HG03558 (cell line): ENCODE results near the gene ISG15.
"Not testable (repeated sequence)": the region's sequence is repeated elsewhere in the genome, so short reads cannot be mapped to it uniquely, and the experiment has no call there.

Source experiments
- ATAC-seq: cut with Tn5 transposase; IDR thresholded peaks from one replicate; pipeline ENCODE4 v1.9.1; 2021; ENCODE audit warnings: moderate number of reproducible peaks; ENCODE audit not compliant: unreplicated experiment; ENCODE audit errors: extremely low read depth

The ISG15 gene

DNA sequence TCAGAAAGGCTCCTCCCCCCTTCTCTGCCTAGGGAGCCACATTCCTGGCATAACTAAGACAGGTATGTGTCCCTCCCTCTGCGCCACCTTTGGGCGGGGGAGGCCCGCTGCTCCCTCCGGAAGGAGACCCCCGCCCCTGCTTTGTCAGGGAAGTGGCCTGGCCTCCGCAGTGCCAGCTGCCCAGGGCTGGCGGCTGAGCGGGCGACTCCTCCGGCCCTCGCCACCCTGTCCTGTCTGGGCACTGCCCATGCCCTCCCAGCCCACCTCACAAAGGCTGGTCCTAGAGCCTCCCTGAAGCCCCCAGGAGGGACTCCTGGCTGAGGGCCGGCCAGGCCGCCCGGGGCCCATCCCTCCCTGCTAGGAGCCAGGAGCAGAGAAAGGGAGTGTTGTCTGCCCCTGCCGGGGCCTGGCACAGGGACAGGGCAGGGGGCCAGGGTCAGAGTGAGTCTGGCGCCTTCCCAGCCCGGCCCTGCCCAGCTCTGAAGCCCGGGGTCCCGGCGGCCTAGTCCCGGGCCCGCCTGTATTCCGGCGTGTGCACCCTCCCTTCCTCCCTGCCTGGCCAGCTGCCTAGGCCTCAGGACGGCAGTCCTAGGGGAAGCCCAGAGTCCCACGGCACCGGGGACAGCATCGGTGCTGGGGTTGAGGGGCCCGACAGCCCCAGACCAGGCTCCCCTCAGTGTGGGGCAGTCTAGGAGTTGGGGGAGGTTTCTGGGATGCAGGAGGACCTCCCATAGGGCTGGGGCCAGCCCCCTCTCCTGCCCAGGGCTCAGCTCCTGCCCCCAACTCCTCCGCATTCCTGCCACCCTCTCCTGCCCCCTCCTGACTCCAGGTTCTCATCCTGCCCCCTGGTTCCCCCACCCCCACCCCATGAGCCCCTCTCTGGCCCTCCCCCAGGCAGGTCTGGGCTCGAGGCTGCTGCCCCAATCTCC lies 11.7 kb downstream of the ISG15 start:
- no peak for ATAC-seq

DNA sequence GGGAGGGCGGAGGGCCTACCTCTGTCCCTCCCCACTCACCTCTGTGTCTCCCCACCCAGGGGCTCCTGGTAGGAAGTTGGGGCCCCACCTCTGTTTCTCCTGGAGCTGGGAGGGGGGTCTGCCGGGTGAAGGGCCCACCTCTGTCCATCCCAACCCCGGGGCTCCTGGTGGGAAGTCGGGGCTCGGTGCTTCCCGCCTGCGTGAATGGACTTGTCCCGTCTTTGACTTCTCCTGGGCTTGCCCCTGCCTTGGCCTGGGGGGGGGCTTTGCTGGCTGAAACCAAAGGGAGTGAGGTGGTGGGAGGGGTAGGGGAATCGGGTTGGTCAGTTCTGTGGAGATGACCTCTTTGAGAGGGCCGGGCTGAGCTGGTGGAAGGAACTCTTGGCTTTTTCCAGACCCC lies 12.4 kb downstream of the ISG15 start:
- ATAC-seq = no peak

DNA sequence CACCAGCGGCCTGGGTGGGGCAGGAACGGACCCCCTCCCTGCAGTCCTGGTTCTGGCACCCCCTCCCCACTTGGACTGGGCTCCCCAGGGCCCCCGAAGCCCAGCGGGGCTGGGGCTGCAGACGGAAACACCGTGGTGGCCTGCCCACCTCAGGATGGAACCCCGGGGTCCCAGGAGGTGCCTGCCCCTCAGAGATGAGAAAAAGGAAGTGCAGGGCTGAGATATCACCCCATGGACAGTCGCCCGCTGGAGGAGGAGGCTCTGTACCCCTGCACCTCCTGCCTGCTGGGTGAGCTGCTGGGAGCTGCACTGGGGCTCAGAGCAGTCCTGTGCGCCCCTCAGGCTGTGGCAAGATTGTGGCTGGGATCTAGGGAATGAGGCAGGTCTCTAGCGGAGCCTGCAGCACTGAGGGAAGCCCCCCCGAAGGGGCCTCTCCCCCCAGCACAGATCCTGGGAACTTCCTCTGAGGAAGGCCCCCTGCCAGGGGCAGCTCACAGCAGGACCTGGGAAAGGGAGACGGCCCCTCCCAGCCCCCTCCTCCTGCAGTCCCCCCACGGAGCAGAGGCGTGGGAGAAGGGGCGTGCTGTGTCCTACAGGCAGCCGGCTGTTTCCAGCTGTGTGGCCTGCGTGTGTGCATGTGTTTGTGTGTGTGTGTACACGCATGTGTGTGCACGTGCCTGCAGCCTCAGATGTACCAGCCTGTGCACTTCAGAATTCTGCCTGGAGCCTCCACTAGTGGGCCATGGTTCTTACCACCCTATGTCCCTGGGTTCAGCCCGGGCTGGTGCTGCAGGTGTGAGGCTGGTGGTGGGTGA lies 13.5 kb downstream of the ISG15 start:
- ATAC-seq = no peak

- ATAC-seq = no peak
Observed at GRCh38 chr1:1027791-1028190, 14.5 kb downstream of the ISG15 start.

- ATAC-seq = not testable (repeated sequence)
Observed at GRCh38 chr1:1030867-1031658, 17.8 kb downstream of the ISG15 start.

DNA sequence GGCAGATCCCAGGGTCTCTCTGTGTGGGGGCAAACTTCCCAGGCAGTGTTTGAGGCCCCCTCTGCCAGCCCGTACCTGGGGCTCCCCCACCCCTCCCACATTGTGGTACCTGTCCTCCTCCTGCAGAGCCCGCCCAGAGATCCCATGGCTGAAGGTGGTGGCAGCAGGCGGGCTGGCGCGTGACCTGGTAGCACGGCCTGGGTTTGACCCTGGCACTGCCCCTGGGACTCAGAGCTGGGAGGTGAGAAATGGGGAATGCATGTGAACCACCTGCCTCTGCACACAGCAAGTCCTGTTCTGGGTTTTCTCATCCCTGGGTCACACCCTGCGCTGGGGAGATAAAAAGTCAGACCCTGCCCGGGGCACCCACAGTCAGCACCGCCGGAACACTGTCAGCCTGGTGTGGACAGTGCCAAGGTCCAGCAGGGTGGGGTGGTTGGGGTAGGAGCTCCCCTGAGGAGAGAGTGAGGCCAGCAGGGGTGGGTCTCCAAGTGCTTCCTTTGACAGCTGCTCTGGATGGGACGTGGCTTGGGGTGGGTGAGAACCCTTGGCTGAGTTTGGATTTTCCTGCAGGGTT lies 18.4 kb downstream of the ISG15 start:
- ATAC-seq = no peak

GRCh38 chr1:1032424-1032823 lies 19.1 kb downstream of the ISG15 start:
- ATAC-seq = no peak

DNA sequence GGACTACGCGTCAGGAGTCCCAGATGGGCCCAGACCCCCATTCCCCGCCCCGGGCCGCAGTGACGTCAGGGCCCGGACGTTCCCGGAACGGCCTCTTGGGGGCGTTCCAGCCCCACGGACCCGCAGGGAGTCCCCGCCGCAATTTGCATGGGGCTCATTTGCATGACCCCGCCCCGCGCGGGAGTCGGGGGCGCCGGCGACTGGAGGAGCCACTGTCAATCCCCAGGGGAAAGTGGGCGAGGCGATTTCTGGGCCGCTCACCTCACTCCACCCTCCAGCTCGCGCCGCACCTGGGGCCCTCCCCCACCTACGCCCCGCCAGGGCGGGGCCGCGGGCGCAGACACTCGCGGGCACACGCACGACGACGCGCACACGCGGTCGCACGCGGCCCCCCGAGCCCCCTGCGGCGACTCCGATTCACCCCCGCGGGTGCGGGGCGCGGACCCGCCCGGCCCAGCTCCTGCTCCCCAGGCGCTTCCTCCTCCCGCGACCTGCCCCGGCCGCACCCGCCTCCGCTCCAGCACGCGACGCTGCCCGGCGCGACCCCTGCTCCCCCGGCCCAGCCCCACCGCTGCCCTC lies 19.8 kb downstream of the ISG15 start:
- ATAC-seq = peak; percentile 65

DNA sequence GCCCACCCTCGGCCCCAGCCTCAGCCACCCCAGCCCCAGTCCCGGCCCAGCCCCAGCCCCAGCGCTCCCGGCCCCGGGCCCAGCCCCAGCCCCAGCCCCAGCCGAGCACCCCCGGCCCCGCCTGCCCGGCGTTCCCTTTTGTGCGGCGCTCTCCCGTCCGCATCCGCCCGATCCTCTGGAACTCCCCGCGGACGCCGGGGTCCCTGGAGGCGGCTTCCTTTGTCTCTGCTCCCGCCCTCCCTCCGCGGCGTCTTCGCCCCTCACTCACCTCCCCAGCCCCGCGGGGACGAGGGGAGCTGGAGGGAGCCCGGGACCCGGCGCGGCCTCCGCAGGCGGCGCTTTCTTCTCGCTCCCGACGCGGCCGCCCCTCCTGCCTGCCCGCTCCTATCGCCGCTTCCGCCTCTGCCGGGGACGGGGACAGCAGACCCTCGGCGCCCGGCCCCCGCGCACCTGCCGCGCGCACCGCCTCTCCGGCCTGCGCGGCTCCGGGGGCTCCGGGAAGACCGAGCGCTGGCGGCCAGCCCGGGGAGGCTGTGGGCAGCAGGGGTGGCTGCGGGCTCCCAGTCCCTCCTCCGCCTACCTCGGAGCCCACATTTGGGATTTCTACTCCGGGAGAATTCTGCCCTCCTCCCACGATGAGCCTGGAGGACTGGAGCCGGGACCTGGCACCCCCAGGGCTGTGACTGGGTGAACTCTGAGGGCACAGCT lies 20.6 kb downstream of the ISG15 start:
- no peak for ATAC-seq

DNA sequence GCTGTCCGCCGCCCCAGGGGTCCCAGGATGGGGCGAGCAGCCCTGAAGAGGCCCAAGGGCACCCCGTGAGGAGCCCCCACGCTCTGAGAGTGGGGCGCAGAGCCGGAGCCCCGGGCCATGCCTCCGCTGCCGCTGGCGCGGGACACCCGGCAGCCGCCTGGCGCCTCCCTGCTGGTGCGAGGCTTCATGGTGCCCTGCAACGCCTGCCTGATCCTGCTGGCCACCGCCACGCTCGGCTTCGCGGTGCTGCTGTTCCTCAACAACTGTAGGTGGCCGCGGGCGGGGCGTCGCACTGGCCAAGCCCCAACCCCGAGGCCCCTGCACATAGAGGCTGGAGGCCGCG lies 21.1 kb downstream of the ISG15 start:
- ATAC-seq = no peak

GRCh38 chr1:1035291-1035943 lies 22.1 kb downstream of the ISG15 start:
- ATAC-seq = no peak

DNA sequence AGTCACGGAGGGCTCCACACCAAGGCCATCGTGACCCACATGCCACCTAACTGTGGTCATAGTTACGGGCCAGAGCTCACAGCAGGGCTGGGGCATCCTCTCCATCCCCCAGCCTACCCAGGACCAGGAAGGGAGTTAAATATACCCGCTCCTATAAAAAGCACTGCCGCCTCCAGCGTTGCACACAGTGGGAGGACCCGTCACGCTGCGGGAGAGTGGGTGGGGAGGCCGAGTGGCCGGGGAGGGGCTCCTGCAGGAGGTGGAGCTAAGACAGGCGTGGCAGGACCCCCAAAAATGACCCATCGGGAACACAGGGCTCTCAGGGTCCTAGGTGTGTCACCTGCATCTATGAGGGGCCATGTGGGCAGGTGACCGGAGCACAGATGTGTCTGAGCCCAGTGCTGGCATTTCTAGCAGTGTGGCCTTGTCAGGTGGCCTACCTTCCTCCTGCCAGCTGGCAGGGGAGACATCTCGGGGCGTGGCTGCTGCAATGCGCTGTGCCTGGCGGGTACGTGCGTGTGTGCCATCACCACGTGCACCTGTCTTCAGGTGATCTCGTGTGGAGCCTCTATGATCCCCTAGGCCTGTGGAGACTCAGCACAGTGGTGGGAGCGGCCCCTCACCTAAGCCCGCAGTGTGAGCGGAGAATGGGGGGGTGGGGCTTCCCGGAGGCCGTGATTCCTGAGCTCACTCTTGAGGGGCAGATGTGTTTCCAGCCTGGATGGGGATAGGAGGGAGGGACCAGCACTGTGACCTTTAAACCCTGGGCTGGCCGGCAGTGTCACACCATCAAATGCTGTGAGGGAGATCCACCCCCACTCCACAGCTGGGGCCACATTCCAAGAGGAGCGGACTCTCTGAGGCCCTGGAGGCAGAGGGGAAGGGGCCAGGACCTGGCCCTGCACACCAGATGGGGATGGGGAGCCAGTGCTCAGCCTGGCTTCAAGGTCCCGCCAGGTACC lies 24.4 kb downstream of the ISG15 start:
- ATAC-seq = no peak

GRCh38 chr1:1038694-1039093 lies 25.4 kb downstream of the ISG15 start:
- ATAC-seq = no peak

- ATAC-seq = no peak
Observed at GRCh38 chr1:1039145-1039910, 26.0 kb downstream of the ISG15 start.

GRCh38 chr1:1040004-1040991 lies 27.0 kb downstream of the ISG15 start:
- ATAC-seq = no peak

DNA sequence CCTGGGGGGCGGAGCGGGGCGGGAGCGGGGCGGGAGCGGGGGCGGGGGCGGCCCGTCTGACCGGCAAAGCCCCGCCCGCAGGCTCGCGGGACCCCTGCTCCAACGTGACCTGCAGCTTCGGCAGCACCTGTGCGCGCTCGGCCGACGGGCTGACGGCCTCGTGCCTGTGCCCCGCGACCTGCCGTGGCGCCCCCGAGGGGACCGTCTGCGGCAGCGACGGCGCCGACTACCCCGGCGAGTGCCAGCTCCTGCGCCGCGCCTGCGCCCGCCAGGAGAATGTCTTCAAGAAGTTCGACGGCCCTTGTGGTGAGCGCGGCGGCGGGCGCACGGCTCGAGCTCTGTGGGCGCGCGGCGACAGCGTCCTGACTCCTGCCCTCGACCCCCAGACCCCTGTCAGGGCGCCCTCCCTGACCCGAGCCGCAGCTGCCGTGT lies 27.8 kb downstream of the ISG15 start:
- no peak for ATAC-seq
